PC-9 (cell line): Measurements from ENCODE around the gene CCDC88C. TPM values are rescaled to one million over a fixed set of nuclear protein-coding genes. Genes with fewer than 3 reads are reported as not detected.

Experiments used
- BruUV-seq: library from RNA; stranded (reverse); fragments of 400-500 nt; replicated peaks from 2 replicates; lab custom pipeline; 2021; lab: Mats Ljungman, UMichigan
- CTCF ChIA-PET: fragments of 300-600 bp; sonication (Branson Sonifier 250); formaldehyde crosslinking; loops from one replicate; lab custom pipeline; 2022; ENCODE audit warnings: antibody characterized with exemption; lab: Charles Lee
- POLR2A ChIA-PET: fragments of 300-600 bp; sonication (Branson Sonifier 250); formaldehyde crosslinking; loops from one replicate; lab custom pipeline; 2022; ENCODE audit warnings: antibody characterized with exemption; ENCODE audit not compliant: unreplicated experiment; lab: Charles Lee
- DNase-seq, 2 experiments: peaks; one replicate each; pipeline versions ENCODE4 v3.0.0 to v3.0.0-alpha.2; 2015 to 2022; ENCODE audit warnings: mixed read lengths in 1 of 2
- H2AFZ ChIP-seq: fragments of 200-600 bp; sonication (generic); 2 replicates; pipeline ENCODE4 v1.8.1; 2017; ENCODE audit warnings: antibody characterized with exemption
- H3F3A ChIP-seq: fragments of 200-600 bp; sonication (generic); 2 replicates; pipeline ENCODE4 v1.8.1; 2017; ENCODE audit warnings: antibody characterized with exemption, mild to moderate bottlenecking, low read depth; ENCODE audit not compliant: insufficient read depth
- H3K27ac ChIP-seq: fragments of 200-600 bp; sonication (generic); 2 replicates; pipeline ENCODE4 v1.6.1; 2016; ENCODE audit warnings: mixed run types
- H3K27me3 ChIP-seq: fragments of 200-600 bp; sonication (generic); 2 replicates; pipeline ENCODE4 v1.6.1; 2016; ENCODE audit warnings: low read depth, mixed run types; ENCODE audit not compliant: insufficient read depth
- H3K36me3 ChIP-seq: fragments of 200-600 bp; sonication (generic); 2 replicates; pipeline ENCODE4 v1.6.1; 2016; ENCODE audit warnings: low read depth, mixed run types
- H3K4me1 ChIP-seq: fragments of 200-600 bp; sonication (generic); replicated peaks from 2 replicates; pipeline ENCODE4 v1.6.1; 2016; ENCODE audit warnings: mixed run types; ENCODE audit not compliant: insufficient read depth
- H3K4me2 ChIP-seq: fragments of 200-600 bp; sonication (generic); 2 replicates; pipeline ENCODE4 v1.6.1; 2017; ENCODE audit warnings: mixed run types
- H3K4me3 ChIP-seq: fragments of 200-600 bp; sonication (generic); 2 replicates; pipeline ENCODE4 v1.6.1; 2016; ENCODE audit warnings: mixed run types
- H3K79me2 ChIP-seq: fragments of 200-600 bp; sonication (generic); 2 replicates; pipeline ENCODE4 v1.6.1; 2017; ENCODE audit warnings: low read depth, mixed run types
- H3K9me2 ChIP-seq: fragments of 200-600 bp; sonication (generic); 2 replicates; pipeline ENCODE4 v1.8.1; 2017; ENCODE audit warnings: mild to moderate bottlenecking; ENCODE audit not compliant: insufficient read depth
- H3K9me3 ChIP-seq: fragments of 200-600 bp; sonication (generic); 2 replicates; pipeline ENCODE4 v1.8.1; 2016; ENCODE audit warnings: low read depth; ENCODE audit not compliant: insufficient read depth
- H4K20me1 ChIP-seq: fragments of 200-600 bp; sonication (generic); 2 replicates; pipeline ENCODE4 v1.8.1; 2017; ENCODE audit not compliant: insufficient read depth
- CTCF ChIP-seq: fragments of 200-600 bp; sonication (generic); conservative IDR thresholded peaks from 2 replicates; pipeline ENCODE4 v1.6.1; 2017; ENCODE audit warnings: mixed run types, antibody characterized with exemption, mild to moderate bottlenecking, moderate library complexity
- EZH2 ChIP-seq: fragments of 200-600 bp; sonication (generic); IDR thresholded peaks from 2 replicates; pipeline ENCODE4 v1.8.0; 2017; ENCODE audit warnings: antibody characterized with exemption, low read depth
- intact Hi-C: fragments of 100-400 bp; cut with micrococcal nuclease; formaldehyde crosslinking; loops from one replicate; pipeline ENCODE4 v1.10.0; 2022; ENCODE audit not compliant: unreplicated experiment
- total RNA-seq: library from RNA; stranded (reverse); gene quantifications from 2 replicates; pipeline ENCODE4 v1.2.3, GENCODE V29; 2021

The CCDC88C gene
- total RNA-seq, 1 experiment from 2014 or later: 7.4 TPM

GRCh38 chr14:91229743-91230200, 187.8 kb downstream of the CCDC88C start:
- ChIA-PET POLR2A (no interaction called here), CTCF (no interaction called here)
- H3K27ac ChIP-seq: no peak overlapping the region
- intact Hi-C loops: no loop called here
- H3K4me3 ChIP-seq: no peak overlapping the region
- peaks cover 9% of the 10 kb centered on the region; the same call in 1 of the 2 replicates for H3F3A ChIP-seq
- H3K36me3 ChIP-seq: no peaks in the 10 kb centered on the region
- no peaks in the 10 kb centered on the region for H3K9me2 ChIP-seq
- no peaks in the 10 kb centered on the region for H3K9me3 ChIP-seq
- H3K4me2 ChIP-seq: no peak overlapping the region
- H4K20me1 ChIP-seq: no peaks in the 10 kb centered on the region
- H3K4me1 ChIP-seq: peaks cover 15% of the 10 kb centered on the region
- no TSS peak for BruUV-seq
- H3K27me3 ChIP-seq: no peaks in the 10 kb centered on the region
- no peaks in the 10 kb centered on the region for H3K79me2 ChIP-seq
- no peak for DNase-seq
- no peak overlapping the region for H2AFZ ChIP-seq
- TF ChIP-seq CTCF: no peak
- no peak for TF ChIP-seq EZH2

DNA sequence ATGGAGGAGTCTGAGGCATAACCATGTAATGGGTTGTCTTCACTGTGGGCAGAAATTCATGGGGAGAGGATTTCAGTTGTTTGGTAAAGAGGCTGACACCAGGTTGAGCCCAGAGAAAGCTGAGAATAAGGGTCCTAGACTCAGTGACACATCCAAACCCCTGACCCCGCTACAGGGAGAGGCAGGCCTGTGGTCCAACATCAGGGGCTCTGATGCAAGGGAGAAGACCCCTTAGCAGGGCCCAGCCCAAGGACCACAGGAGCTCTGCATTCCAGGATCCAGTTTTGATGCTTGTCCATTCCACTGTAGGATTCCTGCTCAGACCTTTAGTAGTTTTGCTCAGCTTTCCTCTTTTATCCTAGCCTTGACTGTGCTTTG, 188.6 kb downstream of the CCDC88C start:
- ChIA-PET POLR2A (no interaction called here), CTCF (no interaction called here)
- TF ChIP-seq CTCF (no peak), EZH2 (no peak)
- no TSS peak for BruUV-seq
- H3K27ac ChIP-seq: no peak overlapping the region
- H3K36me3 ChIP-seq: no peaks in the 10 kb centered on the region
- H3K9me2 ChIP-seq: no peaks in the 10 kb centered on the region
- H2AFZ ChIP-seq: no peak overlapping the region
- intact Hi-C loops: no loop called here
- H3K79me2 ChIP-seq: no peaks in the 10 kb centered on the region
- H3K9me3 ChIP-seq: no peaks in the 10 kb centered on the region
- H3K4me3 ChIP-seq: no peak overlapping the region
- H3K4me2 ChIP-seq: no peak overlapping the region
- peaks cover 15% of the 10 kb centered on the region for H3K4me1 ChIP-seq
- H3K27me3 ChIP-seq: no peaks in the 10 kb centered on the region
- DNase-seq: no peak
- peaks cover 9% of the 10 kb centered on the region; the same call in 1 of the 2 replicates for H3F3A ChIP-seq
- H4K20me1 ChIP-seq: no peaks in the 10 kb centered on the region

- intact Hi-C loops: no loop called here
- no peak overlapping the region for H2AFZ ChIP-seq
- no peaks in the 10 kb centered on the region for H3K9me3 ChIP-seq
- H3K36me3 ChIP-seq: no peaks in the 10 kb centered on the region
- CTCF ChIA-PET: no interaction called here
- H3K79me2 ChIP-seq: no peaks in the 10 kb centered on the region
- TF ChIP-seq EZH2: no peak
- H3K27ac ChIP-seq: peak overlapping the region; percentile 62
- peak; percentile 17 to 84 for DNase-seq
- H4K20me1 ChIP-seq: no peaks in the 10 kb centered on the region
- POLR2A ChIA-PET: no interaction called here
- no peak overlapping the region for H3K4me3 ChIP-seq
- no TSS peak for BruUV-seq
- no peaks in the 10 kb centered on the region for H3K27me3 ChIP-seq
- H3K4me1 ChIP-seq: peaks cover 15% of the 10 kb centered on the region
- H3F3A ChIP-seq: peaks cover 9% of the 10 kb centered on the region; the same call in 1 of the 2 replicates
- no peaks in the 10 kb centered on the region for H3K9me2 ChIP-seq
- peak overlapping the region; percentile 55 for H3K4me2 ChIP-seq
These were observed 189.3 kb downstream of the CCDC88C start for GRCh38 chr14:91228112-91229004.
